ENCODE measurements around the gene PC. TPM values are rescaled to one million over a fixed set of nuclear protein-coding genes. Genes with fewer than 3 reads are reported as not detected.

Gene PC
- total and polyA plus RNA-seq, 7 experiments from 2014 or later: 4.9 to 11.2 (median 9.5) TPM

GRCh38 chr11:66864924-66865697 is 93.1 kb downstream of the PC start:
- Histone ChIP-seq H3K27me3 (ENCODE audit: control insufficient read depth in 2 of 2, insufficient read depth in 2 of 2, low read length in 2 of 2) (no peaks in the 10 kb centered on the region), H3K4me3 (ENCODE audit: low read length) (no peak overlapping the region), H3K36me3 (ENCODE audit: control insufficient read depth in 2 of 3, insufficient read depth in 3 of 3, low read length in 3 of 3) (peaks cover 0 to 3% (median 0%) of the 10 kb centered on the region in 3 experiments), H3K9me3 (ENCODE audit: control insufficient read depth in 2 of 3, low read length in 3 of 3) (no peaks in the 10 kb centered on the region), H3K4me1 (ENCODE audit: control insufficient read depth in 2 of 2, insufficient read depth in 2 of 2, low read length in 2 of 2) (peaks cover 0 to 7% of the 10 kb centered on the region in 2 donors), H3K27ac (ENCODE audit: low read depth, low read length) (no peak overlapping the region)
- intact Hi-C loops (cut with micrococcal nuclease): no loop called here
- Mint-ChIP-seq H3K27ac (no peak overlapping the region), H3K4me3 (no peak overlapping the region), H3K4me1 (peaks cover 0 to 13% (median 5%) of the 10 kb centered on the region in 7 donors), H3K9me3 (no peaks in the 10 kb centered on the region), H3K36me3 (peaks cover 0 to 1% (median 0%) of the 10 kb centered on the region in 5 donors), H3K27me3 (no peaks in the 10 kb centered on the region)
- ChIA-PET CTCF (interaction anchor here (0.6 kb wide), 1 partner anchor 22 kb away, joined by 3 read pairs; no protein-coding TSS in a partner anchor), POLR2A (interaction anchor here (0.5 to 1.8 kb wide), 2 partner anchors 23 to 330 kb away, joined by 3 to 4 read pairs; no protein-coding TSS in a partner anchor)
- DNase-seq: no peak
- ATAC-seq: no peak

GRCh38 chr11:66864172-66864901 is 93.8 kb downstream of the PC start:
- Mint-ChIP-seq H3K4me3 (no peak overlapping the region), H3K4me1 (peaks cover 0 to 9% (median 5%) of the 10 kb centered on the region in 7 donors), H3K27ac (no peak overlapping the region), H3K9me3 (no peaks in the 10 kb centered on the region), H3K36me3 (peaks cover 0 to 1% (median 0%) of the 10 kb centered on the region in 5 donors), H3K27me3 (no peaks in the 10 kb centered on the region)
- H3K9me3 ChIP-seq (ENCODE audit: control insufficient read depth in 2 of 3, low read length in 3 of 3): no peaks in the 10 kb centered on the region
- POLR2A ChIA-PET: interaction anchor here (1.8 kb wide), 1 partner anchor 22 kb away, joined by 4 read pairs; no protein-coding TSS in a partner anchor
- no peak overlapping the region for H3K27ac ChIP-seq (ENCODE audit: low read depth, low read length)
- intact Hi-C loops (cut with micrococcal nuclease): no loop called here
- ATAC-seq (no peak), DNase-seq (no peak)
- CTCF ChIA-PET: interaction anchor here (0.6 kb wide), 1 partner anchor 23 kb away, joined by 3 read pairs; no protein-coding TSS in a partner anchor
- peaks cover 0 to 7% of the 10 kb centered on the region in 2 donors for H3K4me1 ChIP-seq (ENCODE audit: control insufficient read depth in 2 of 2, insufficient read depth in 2 of 2, low read length in 2 of 2)
- H3K4me3 ChIP-seq (ENCODE audit: low read length): no peak overlapping the region
- H3K27me3 ChIP-seq (ENCODE audit: control insufficient read depth in 2 of 2, insufficient read depth in 2 of 2, low read length in 2 of 2): no peaks in the 10 kb centered on the region
- H3K36me3 ChIP-seq (ENCODE audit: control insufficient read depth in 2 of 3, insufficient read depth in 3 of 3, low read length in 3 of 3): no peaks in the 10 kb centered on the region

- Mint-ChIP-seq H3K4me1 (peaks cover 0 to 3% (median under 1%) of the 10 kb centered on the region in 7 donors), H3K36me3 (peaks cover 0 to 1% (median 0%) of the 10 kb centered on the region in 5 donors), H3K27ac (no peak overlapping the region), H3K27me3 (no peaks in the 10 kb centered on the region), H3K4me3 (no peak overlapping the region), H3K9me3 (no peaks in the 10 kb centered on the region)
- intact Hi-C loops (cut with micrococcal nuclease): no loop called here
- CTCF ChIA-PET: no interaction called here
- ATAC-seq (no peak), DNase-seq (no peak)
- no peaks in the 10 kb centered on the region for H3K27me3 ChIP-seq (ENCODE audit: control insufficient read depth in 2 of 2, insufficient read depth in 2 of 2, low read length in 2 of 2)
- H3K9me3 ChIP-seq (ENCODE audit: control insufficient read depth in 2 of 3, low read length in 3 of 3): no peaks in the 10 kb centered on the region
- no peak overlapping the region for H3K27ac ChIP-seq (ENCODE audit: low read depth, low read length)
- peaks cover 0 to 3% of the 10 kb centered on the region in 2 donors for H3K4me1 ChIP-seq (ENCODE audit: control insufficient read depth in 2 of 2, insufficient read depth in 2 of 2, low read length in 2 of 2)
- POLR2A ChIA-PET: no interaction called here
- no peak overlapping the region for H3K4me3 ChIP-seq (ENCODE audit: low read length)
- H3K36me3 ChIP-seq (ENCODE audit: control insufficient read depth in 2 of 3, insufficient read depth in 3 of 3, low read length in 3 of 3): no peaks in the 10 kb centered on the region
These were observed 94.6 kb downstream of the PC start for GRCh38 chr11:66863428-66864125.

GRCh38 chr11:66862559-66863037 is 95.6 kb downstream of the PC start:
- H3K36me3 Mint-ChIP-seq: no peaks in the 10 kb centered on the region
- ChIA-PET POLR2A (no interaction called here), CTCF (no interaction called here)
- H3K9me3 Mint-ChIP-seq: no peaks in the 10 kb centered on the region
- Histone ChIP-seq H3K4me1 (ENCODE audit: control insufficient read depth in 2 of 2, insufficient read depth in 2 of 2, low read length in 2 of 2) (no peaks in the 10 kb centered on the region), H3K4me3 (ENCODE audit: low read length) (no peak overlapping the region), H3K27me3 (ENCODE audit: control insufficient read depth in 2 of 2, insufficient read depth in 2 of 2, low read length in 2 of 2) (no peaks in the 10 kb centered on the region), H3K9me3 (ENCODE audit: control insufficient read depth in 2 of 3, low read length in 3 of 3) (no peaks in the 10 kb centered on the region), H3K36me3 (ENCODE audit: control insufficient read depth in 2 of 3, insufficient read depth in 3 of 3, low read length in 3 of 3) (no peaks in the 10 kb centered on the region), H3K27ac (ENCODE audit: low read depth, low read length) (no peak overlapping the region)
- H3K4me3 Mint-ChIP-seq: no peak overlapping the region
- no peak for ATAC-seq
- H3K27ac Mint-ChIP-seq: no peak overlapping the region
- intact Hi-C loops (cut with micrococcal nuclease): no loop called here
- no peak for DNase-seq
- no peaks in the 10 kb centered on the region for H3K4me1 Mint-ChIP-seq
- H3K27me3 Mint-ChIP-seq: no peaks in the 10 kb centered on the region

GRCh38 chr11:66861774-66862558 is 96.2 kb downstream of the PC start:
- no peak overlapping the region for H3K27ac ChIP-seq (ENCODE audit: low read depth, low read length)
- intact Hi-C loops (cut with micrococcal nuclease): no loop called here
- ATAC-seq (no peak), DNase-seq (no peak)
- H3K27me3 ChIP-seq (ENCODE audit: control insufficient read depth in 2 of 2, insufficient read depth in 2 of 2, low read length in 2 of 2): no peaks in the 10 kb centered on the region
- ChIA-PET POLR2A (no interaction called here), CTCF (no interaction called here)
- H3K4me3 ChIP-seq (ENCODE audit: low read length): no peak overlapping the region
- Mint-ChIP-seq H3K27me3 (no peaks in the 10 kb centered on the region), H3K4me1 (no peaks in the 10 kb centered on the region), H3K4me3 (no peak overlapping the region), H3K9me3 (no peaks in the 10 kb centered on the region), H3K36me3 (no peaks in the 10 kb centered on the region), H3K27ac (no peak overlapping the region)
- no peaks in the 10 kb centered on the region for H3K9me3 ChIP-seq (ENCODE audit: control insufficient read depth in 2 of 3, low read length in 3 of 3)
- H3K36me3 ChIP-seq (ENCODE audit: control insufficient read depth in 2 of 3, insufficient read depth in 3 of 3, low read length in 3 of 3): no peaks in the 10 kb centered on the region
- H3K4me1 ChIP-seq (ENCODE audit: control insufficient read depth in 2 of 2, insufficient read depth in 2 of 2, low read length in 2 of 2): no peaks in the 10 kb centered on the region

All from naive thymus-derived CD4-positive, alpha-beta T cell (primary cell).